NCI-H1436 (cell line): ENCODE data around the gene ADD1.
"Not testable (repeated sequence)": the region's sequence is repeated elsewhere in the genome, so short reads cannot be mapped to it uniquely, and the experiment has no call there.

Experiments used
- DNase-seq: peaks from one replicate; lab custom pipeline; 2025; lab: John Stamatoyannopoulos, UW

ADD1 gene

GRCh38 chr4:2944586-2945526 is 101.2 kb downstream of the ADD1 start:
- no peak for DNase-seq

GRCh38 chr4:2945619-2946604 is 102.3 kb downstream of the ADD1 start:
- DNase-seq = not testable (repeated sequence)

- DNase-seq = no peak
These were observed 103.4 kb downstream of the ADD1 start for GRCh38 chr4:2946812-2947600.

- DNase-seq = no peak
These were observed 104.3 kb downstream of the ADD1 start for GRCh38 chr4:2947926-2948325.

GRCh38 chr4:2948895-2949781 is 105.5 kb downstream of the ADD1 start:
- no peak for DNase-seq

- no peak for DNase-seq
These were observed 106.1 kb downstream of the ADD1 start for GRCh38 chr4:2949782-2950125.

- DNase-seq = no peak
These were observed 106.8 kb downstream of the ADD1 start for GRCh38 chr4:2950221-2950989.

- no peak for DNase-seq
These were observed 109.9 kb downstream of the ADD1 start for GRCh38 chr4:2953496-2953895.

- DNase-seq = no peak
These were observed 110.9 kb downstream of the ADD1 start for GRCh38 chr4:2954358-2955185.

GRCh38 chr4:2955186-2956044 is 111.8 kb downstream of the ADD1 start:
- DNase-seq = not testable (repeated sequence)

GRCh38 chr4:2958446-2958845 is 114.8 kb downstream of the ADD1 start:
- no peak for DNase-seq

- not testable (repeated sequence) for DNase-seq
These were observed 116.8 kb downstream of the ADD1 start for GRCh38 chr4:2960450-2960849.

- no peak for DNase-seq
These were observed 117.8 kb downstream of the ADD1 start for GRCh38 chr4:2961421-2961810.

GRCh38 chr4:2961811-2962441 is 118.3 kb downstream of the ADD1 start:
- no peak for DNase-seq

GRCh38 chr4:2962614-2963174 is 119.0 kb downstream of the ADD1 start:
- DNase-seq = no peak

GRCh38 chr4:2963175-2963965 is 119.7 kb downstream of the ADD1 start, which contains the start of the genes GRK4 and NOP14:
TSS of gene GRK4 (plus strand) at chr4:2963571. CDS start at chr4:2964071, 500 bp downstream.
TSS of gene NOP14 (minus strand) at chr4:2963406. CDS start at chr4:2963319, 87 bp downstream.
- peak; percentile 89 for DNase-seq
